Gastroesophageal sphincter (tissue), 4 donors: Measurements from ENCODE around the gene GUCD1. TPM values are rescaled to one million over a fixed set of nuclear protein-coding genes. Genes with fewer than 3 reads are reported as not detected.

Experiments used
- ATAC-seq: fragments of 150-250 bp; one replicate; pipeline ENCODE4 v1.9.1; 2016; ENCODE audit warnings: mild to moderate bottlenecking, moderate library complexity
- H3K27ac ChIP-seq, 4 donors: fragments of 200-600 bp; sonication (generic) in 3 of 4; 1 replicate in 3 of 4; 2 replicates in 1 of 4; pipeline ENCODE4 v1.5.1; 2016 to 2019
- H3K27me3 ChIP-seq: fragments of 200-600 bp; sonication (generic); one replicate; pipeline ENCODE4 v1.5.1; 2019
- H3K36me3 ChIP-seq, 2 donors: fragments of 200-600 bp; sonication (generic); one replicate each; pipeline ENCODE4 v1.5.1; 2019; ENCODE audit warnings: control low read depth in 1 of 2
- H3K4me1 ChIP-seq, 3 donors: fragments of 200-600 bp; sonication (generic); 1 replicate in 2 of 3; 2 replicates in 1 of 3; pipeline ENCODE4 v1.5.1; 2016 to 2019; ENCODE audit warnings: control low read depth in 2 of 3
- H3K4me3 ChIP-seq, 2 donors: fragments of 200-600 bp; sonication (generic); one replicate each; pipeline ENCODE4 v1.5.1; 2019; ENCODE audit warnings: mild to moderate bottlenecking in 1 of 2, moderate library complexity in 1 of 2
- H3K9me3 ChIP-seq, 3 donors: fragments of 200-600 bp; sonication (generic); one replicate each; pipeline ENCODE4 v1.5.1; 2017 to 2019; ENCODE audit warnings: control low read depth in 2 of 3
- EP300 ChIP-seq: sonication (generic); formaldehyde crosslinking; IDR thresholded peaks from one replicate; pipeline ENCODE4 v1.6.1; 2017; ENCODE audit warnings: antibody characterized with exemption, mild to moderate bottlenecking
- POLR2A ChIP-seq, 2 donors: fragments of 450-650 bp; IDR thresholded peaks; one replicate each; pipeline ENCODE4 v1.6.1; 2017; ENCODE audit warnings: antibody characterized with exemption in 2 of 2, mild to moderate bottlenecking in 2 of 2, moderate library complexity in 1 of 2
- POLR2AphosphoS5 ChIP-seq: sonication (generic); formaldehyde crosslinking; IDR thresholded peaks from one replicate; pipeline ENCODE4 v1.6.1; 2017; ENCODE audit warnings: antibody characterized with exemption
- WGBS, 2 donors: methylation state at CpG; one replicate each; pipeline ENCODE4 v1.1.5; 2018; ENCODE audit warnings: low coverage in 1 of 2; 5-methylcytosine and 5-hydroxymethylcytosine counted together
- total RNA-seq, 4 donors: library from RNA; depleted of rRNA; stranded (reverse); fragments of >200 nt; gene quantifications; one replicate each; pipeline ENCODE4 v1.1.0, GENCODE V29; 2016
- TF ChIP-seq, protein P1 (sequence below), 4 experiments: fragments of 200-600 bp in 2 of 4; fragments of 450-650 bp in 2 of 4; sonication (generic) in 1 of 4; IDR thresholded peaks; one replicate each; pipeline ENCODE4 v1.5.1; 2017 to 2019; ENCODE audit warnings: antibody characterized with exemption in 4 of 4, mild to moderate bottlenecking in 2 of 4, moderate library complexity in 2 of 4

GUCD1 gene
- total RNA-seq, 4 donors from 2014 or later: 107 to 178 (median 121) TPM

DNA sequence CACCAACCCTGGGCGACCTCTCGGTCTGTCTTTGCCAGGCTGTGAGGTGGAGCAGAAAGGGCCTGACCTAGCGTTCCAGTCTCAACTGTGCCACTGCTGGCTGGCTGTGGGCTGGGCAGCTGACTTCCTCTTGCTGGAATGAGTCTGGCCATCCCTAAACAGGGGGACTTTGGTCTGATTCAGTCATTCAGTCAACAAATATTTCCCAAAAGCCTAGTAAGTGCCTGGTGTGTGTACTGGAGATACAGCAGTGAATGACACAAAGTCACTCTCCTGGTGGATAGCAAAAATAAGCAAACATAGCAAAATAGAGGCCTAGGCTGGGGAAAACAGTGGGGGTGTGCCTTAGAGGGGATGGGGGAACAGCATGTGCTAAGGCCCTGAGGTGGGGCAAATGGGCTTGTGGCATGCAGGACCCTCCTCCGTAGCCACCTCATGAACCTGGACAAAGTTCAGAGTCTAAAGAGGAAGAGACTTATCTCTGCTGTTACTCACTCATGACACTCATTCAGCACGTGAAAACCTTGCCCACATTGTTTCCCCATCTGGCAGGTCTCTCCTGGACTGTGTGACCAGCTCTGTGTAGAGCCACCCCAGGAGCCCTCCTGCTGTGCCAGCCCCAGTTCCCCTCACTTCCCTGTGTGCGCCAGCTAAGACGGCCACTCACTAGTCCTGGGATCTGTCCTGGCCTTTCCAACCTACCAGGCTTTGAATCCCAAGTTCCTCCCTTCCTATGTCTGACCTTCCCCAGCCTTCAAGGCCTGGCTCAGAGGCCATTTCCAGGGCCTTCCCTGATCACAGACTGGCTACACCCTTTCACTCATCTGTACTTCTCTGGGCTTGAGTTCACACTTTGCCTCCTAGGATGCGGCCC is 4.7 kb downstream of the GUCD1 start:
- peaks cover 0 to 56% (median 19%) of the 10 kb centered on the region in 3 donors for H3K4me1 ChIP-seq
- no peak overlapping the region for H3K27ac ChIP-seq
- TF ChIP-seq POLR2A (IDR thresholded peaks at IDR 0.05) (no peak), EP300 (no peak), POLR2AphosphoS5 (no peak)
- TF ChIP-seq, protein P1, sequence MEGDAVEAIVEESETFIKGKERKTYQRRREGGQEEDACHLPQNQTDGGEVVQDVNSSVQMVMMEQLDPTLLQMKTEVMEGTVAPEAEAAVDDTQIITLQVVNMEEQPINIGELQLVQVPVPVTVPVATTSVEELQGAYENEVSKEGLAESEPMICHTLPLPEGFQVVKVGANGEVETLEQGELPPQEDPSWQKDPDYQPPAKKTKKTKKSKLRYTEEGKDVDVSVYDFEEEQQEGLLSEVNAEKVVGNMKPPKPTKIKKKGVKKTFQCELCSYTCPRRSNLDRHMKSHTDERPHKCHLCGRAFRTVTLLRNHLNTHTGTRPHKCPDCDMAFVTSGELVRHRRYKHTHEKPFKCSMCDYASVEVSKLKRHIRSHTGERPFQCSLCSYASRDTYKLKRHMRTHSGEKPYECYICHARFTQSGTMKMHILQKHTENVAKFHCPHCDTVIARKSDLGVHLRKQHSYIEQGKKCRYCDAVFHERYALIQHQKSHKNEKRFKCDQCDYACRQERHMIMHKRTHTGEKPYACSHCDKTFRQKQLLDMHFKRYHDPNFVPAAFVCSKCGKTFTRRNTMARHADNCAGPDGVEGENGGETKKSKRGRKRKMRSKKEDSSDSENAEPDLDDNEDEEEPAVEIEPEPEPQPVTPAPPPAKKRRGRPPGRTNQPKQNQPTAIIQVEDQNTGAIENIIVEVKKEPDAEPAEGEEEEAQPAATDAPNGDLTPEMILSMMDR (IDR thresholded peaks at IDR 0.05): no peak

DNA sequence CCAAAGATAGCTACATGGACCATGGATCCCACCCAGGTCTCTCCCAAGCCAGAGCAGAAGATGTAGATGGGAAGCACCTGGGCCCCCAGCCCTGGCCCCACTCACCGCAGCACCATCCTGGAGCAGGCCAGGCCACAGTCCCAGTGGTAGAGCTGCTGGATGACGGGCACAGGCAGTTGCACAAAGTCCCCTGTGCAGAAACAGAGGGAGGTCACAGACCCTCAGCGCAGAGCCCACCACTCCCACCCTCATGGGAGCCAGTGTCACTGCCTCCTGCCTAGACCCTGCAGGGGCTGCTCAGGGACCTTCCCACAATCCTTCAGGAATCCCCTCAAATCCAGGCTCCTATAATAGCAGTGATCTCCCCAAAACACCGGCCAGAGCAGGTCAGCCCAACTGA is 6.1 kb downstream of the GUCD1 start:
- peaks cover 0 to 64% (median 22%) of the 10 kb centered on the region in 3 donors for H3K4me1 ChIP-seq
- H3K4me3 ChIP-seq: no peak overlapping the region
- WGBS, 2 donors: 78 to 83% methylated on average over 1 of the region's 4 CpGs
- no peaks in the 10 kb centered on the region for H3K27me3 ChIP-seq
- ATAC-seq: no peak
- H3K9me3 ChIP-seq: no peaks in the 10 kb centered on the region
- no peak overlapping the region for H3K27ac ChIP-seq
- no peak for TF ChIP-seq POLR2A (IDR thresholded peaks at IDR 0.05)
- TF ChIP-seq, protein P1 (IDR thresholded peaks at IDR 0.05): no peak
- TF ChIP-seq EP300: no peak
- no peak for TF ChIP-seq POLR2AphosphoS5
- H3K36me3 ChIP-seq: peaks cover 0 to 70% of the 10 kb centered on the region in 2 donors

More for the DNA sequence above, 4.7 kb downstream of the GUCD1 start:
- Histone ChIP-seq H3K27me3 (no peaks in the 10 kb centered on the region), H3K4me3 (no peak overlapping the region), H3K9me3 (no peaks in the 10 kb centered on the region), H3K36me3 (peaks cover 0 to 56% of the 10 kb centered on the region in 2 donors)
- ATAC-seq: no peak
- WGBS, 2 donors: 79 to 82% methylated on average over 4 to 8 of the region's 8 CpGs

DNA sequence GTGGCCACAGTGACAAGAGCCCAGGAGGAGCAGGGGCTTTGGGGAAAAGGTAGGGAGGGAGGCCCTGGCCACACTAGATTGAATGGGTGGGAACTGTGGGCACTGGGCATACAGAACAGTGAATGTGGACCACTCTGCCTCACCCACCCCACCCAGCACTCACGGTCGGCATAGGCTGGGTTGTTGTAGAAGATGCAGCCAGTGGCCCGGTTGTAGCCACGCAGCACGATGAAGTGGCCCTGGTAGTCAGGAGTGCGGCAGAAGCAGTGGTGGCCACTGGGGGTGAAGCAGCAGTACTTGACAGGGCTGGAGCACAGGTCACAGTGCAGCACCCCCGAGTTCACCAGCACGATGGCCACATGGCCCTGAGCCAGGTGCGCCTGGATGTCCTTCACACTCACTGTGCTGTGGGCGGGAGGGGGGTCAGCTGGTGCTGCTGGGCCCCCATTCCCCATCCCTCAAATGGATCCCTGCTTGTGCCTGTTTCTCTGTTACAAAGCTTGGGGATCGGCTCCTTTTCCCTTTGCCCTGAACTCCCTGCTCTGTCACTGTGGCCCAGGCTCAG is 11.2 kb downstream of the GUCD1 start:
- peaks cover 0 to 41% (median 7%) of the 10 kb centered on the region in 3 donors for H3K4me1 ChIP-seq
- peak overlapping the region in 3 of 4 donors; percentile 33 to 66 (median 44) for H3K27ac ChIP-seq
- no peaks in the 10 kb centered on the region for H3K9me3 ChIP-seq
- H3K4me3 ChIP-seq: no peak overlapping the region
- no peaks in the 10 kb centered on the region for H3K27me3 ChIP-seq
- no peak for ATAC-seq
- peaks cover 0 to 96% of the 10 kb centered on the region in 2 donors for H3K36me3 ChIP-seq
- no peak for TF ChIP-seq POLR2A (IDR thresholded peaks at IDR 0.05)
- no peak for TF ChIP-seq EP300
- TF ChIP-seq, protein P1 (IDR thresholded peaks at IDR 0.05): no peak
- TF ChIP-seq POLR2AphosphoS5: no peak
- whole genome bisulfite sequencing, 2 donors: 80 to 90% methylated on average over 2 of the region's 11 CpGs

DNA sequence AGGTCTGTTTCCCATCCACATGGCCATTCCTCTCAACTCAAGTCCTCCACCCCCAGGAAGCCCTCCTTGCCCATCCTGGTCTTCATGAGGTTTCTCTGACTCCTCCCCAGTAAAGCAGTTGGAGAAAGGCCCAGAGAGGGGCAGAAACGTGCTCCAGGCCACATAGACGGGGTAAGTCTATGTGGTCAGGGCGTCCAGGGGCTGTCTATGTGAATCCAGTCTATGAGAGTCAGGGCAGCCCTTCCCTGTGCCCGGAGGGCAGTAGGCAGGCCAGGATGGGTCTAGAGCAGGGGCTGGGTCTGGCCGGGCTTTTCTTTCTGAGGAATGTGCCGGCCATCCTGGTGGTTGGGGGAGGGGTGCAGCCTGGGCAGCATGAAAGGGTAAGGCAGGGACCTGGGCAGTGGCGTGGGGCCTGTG is 11.7 kb downstream of the GUCD1 start:
- Histone ChIP-seq H3K36me3 (peaks cover 0 to 94% of the 10 kb centered on the region in 2 donors), H3K27me3 (no peaks in the 10 kb centered on the region), H3K27ac (peak overlapping the region in 1 of 4 donors; percentile 44), H3K4me3 (no peak overlapping the region), H3K4me1 (peaks cover 0 to 41% (median 7%) of the 10 kb centered on the region in 3 donors), H3K9me3 (no peaks in the 10 kb centered on the region)
- no peak for ATAC-seq
- TF ChIP-seq POLR2A (IDR thresholded peaks at IDR 0.05) (no peak), POLR2AphosphoS5 (no peak), EP300 (no peak)
- TF ChIP-seq, protein P1 (IDR thresholded peaks at IDR 0.05): no peak
- 69 to 75% methylated on average over 3 to 5 of the region's 7 CpGs for WGBS, 2 donors
